DMS114 treated with DMSO at 0.1 percent for 48 hours (cell line): Measurements from ENCODE around the gene XXYLT1.
"Not testable (repeated sequence)": the region's sequence is repeated elsewhere in the genome, so short reads cannot be mapped to it uniquely, and the experiment has no call there.

Experiments
- DNase-seq: peaks from one replicate; lab custom pipeline; 2025; ENCODE audit not compliant: unreplicated experiment; lab: John Stamatoyannopoulos, UW

Gene XXYLT1

DNA sequence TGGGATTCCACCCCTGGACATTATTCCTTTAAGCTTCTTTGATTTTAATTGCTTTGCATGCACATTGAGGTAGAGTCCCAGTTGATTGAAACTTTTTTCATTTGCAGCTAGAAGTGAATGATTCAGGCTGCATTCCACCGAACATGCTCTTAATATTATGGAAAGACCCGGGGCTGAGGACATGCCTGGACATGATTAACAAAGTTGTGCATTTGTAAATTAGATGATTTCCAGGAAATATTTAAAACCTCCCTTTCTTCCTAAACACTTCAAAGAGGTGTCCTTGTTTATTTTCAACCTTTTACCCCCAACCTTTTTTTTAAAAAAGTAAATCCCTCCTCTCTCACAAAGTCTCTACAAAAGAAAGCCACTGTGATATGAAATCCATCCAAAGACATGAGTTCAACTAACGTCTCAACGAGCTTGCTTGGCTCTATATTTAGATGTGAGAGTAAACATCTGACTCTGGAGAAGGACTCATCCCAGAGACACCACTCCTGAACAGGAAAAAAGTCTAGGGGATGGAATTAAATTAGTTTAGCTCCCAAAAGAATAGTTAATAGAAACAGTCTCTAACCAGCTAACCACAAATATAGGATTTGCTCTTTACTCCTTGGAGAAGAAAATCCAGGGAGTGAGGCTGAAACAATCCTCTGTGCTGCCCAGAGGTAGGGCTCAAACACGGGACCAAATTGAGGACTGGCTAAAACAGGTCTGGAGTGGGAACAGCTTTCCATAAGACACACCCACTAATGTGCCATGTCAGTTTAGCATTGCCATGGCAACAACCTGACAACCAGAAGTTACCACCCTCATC lies 83.1 kb downstream of the XXYLT1 start:
- no peak for DNase-seq

DNA sequence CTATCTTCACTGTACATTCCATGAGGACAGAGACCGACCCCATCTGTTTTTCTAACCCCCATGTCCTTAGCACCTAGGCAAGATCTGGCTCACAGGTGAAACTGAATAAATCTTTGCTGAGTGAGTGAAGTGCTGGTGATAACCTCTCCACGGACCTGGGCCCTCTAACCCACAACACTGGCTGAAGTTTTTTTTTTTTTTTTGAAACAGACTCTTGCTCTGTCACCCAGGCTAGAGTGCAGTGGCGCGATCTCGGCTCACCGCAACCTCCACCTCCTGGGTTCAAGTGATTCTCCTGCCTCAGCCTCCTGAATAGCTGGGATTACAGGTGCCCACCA lies 84.3 kb downstream of the XXYLT1 start:
- DNase-seq: not testable (repeated sequence)

DNA sequence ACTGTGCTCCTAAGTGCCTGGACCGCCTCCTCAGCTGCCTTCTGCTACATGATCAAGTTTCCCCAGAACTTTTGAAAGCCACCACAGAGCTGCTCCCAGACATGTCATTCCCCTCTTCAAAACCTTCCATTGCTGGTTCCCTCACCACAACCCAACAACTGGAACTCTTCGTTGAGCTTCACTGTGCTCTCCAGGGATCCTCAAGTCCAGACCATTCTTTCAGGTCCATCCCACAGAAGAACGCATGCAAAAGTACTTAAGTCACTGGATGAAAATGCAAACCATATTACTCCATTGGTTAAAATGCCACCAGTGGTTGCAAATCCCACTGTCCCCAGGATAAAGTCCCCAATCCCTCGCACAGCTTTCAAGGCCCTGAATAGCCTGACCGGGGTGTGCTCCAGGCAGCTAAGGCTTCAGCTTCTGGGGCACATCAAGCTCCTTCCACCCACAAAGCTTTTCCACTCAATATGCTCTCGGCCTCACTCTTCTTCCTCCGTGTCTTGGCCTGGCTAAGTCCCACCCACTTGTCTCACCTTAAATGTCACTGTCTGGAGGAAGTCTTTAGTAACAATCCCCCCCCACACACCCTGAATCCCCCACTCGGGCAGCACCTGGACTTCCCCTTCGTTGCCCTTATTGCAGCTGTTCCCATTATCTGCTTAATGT lies 84.8 kb downstream of the XXYLT1 start:
- DNase-seq: no peak

DNA sequence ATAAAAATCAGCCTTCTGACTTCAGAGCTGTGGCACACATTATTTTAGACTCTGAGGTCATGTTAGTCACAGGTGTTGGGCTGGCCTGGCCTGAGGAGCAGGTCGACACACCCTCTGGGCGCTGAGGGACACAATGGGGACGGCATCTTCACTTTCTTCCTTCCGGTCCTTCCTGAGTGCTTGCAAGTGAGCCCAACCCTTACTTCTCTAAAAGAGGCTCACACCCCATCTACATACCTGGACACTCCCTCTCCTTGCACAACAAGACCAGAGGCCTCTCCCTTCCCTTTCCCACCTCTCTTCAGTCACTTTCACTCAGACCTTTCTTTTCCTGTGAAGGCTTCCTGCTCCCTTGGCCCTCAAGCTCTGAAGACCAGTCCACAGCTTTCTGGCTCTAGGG lies 85.4 kb downstream of the XXYLT1 start:
- DNase-seq: no peak

DNA sequence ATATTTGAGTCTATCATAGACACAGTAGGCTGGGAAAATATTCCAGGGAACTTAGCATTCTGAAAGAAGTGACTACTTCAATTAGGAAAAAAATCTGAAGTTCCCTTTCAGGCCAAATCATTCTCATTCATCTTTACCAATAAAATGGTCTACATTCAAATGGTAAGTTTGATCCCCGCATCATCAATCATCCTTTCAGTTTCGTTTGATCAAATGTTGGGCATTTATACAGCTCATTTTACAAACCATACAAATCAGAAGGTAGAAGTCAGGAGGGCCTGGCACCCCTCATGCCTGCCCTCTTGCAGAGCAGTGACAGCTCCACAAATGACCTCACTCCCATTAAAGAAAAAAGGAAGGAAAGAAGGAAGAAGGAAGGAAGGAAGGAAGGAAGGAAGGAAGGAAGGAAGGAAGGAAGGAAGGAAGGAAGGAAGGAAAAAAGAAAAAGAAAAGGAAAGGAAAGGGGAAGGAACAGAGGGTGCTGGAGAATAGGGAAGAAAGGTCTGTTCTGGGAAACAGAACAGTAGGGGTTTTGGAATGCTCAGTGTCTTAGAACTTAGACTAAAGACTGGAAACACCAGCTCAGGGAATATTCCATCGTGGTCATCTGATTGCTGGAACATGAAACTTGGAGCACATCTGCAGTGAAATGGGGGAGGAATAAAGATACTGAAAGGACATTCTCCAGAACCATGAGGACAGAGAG lies 86.1 kb downstream of the XXYLT1 start:
- no peak for DNase-seq

DNA sequence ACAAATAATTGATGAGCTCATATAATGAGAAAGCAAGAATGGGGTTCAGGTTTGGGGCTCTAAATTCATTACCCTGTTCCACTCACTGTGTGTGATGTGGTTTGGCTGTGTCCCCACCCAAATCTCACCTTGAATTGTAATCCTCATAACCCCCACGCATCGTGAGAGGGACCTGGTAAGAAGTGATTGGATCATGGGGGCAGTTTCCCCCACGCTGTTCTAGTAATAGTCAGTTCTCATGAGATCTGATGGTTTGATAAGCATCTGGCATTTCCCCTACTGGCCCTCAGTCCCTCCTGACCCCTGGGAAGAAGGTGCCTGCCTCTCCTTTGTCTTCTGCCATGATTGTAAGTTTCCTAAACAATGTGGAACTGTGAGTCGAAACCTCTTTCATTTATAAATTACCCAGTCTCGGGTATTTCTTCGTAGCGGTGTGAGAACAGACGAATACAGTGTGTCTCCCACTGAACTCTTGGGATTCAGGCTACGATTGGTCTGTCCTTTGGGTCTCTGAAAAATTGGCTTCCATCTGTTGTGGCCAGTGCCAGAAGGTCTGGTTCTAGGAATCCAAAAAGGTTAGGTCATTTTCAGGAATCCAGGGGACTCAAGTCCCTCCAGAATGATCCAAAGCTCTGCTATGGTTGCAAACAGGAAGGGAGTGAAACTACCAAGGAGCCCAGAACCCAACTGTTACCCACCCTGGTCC lies 87.7 kb downstream of the XXYLT1 start:
- DNase-seq: no peak

DNA sequence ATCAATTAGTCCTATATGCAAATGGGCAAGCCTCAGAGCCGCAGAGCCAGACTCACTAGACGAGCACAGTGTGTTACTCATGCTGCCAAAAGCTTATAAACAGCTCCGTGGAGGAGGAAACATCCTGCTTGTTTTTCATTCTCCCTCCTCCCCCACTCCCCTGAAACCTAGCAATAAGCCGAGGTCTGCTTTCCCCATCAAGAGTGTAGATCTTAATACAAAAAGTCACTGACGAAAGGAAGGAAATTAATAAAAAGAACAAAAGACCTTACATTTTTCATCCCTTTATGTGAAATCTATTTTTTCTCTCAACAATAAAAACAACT lies 88.5 kb downstream of the XXYLT1 start:
- DNase-seq: no peak

DNA sequence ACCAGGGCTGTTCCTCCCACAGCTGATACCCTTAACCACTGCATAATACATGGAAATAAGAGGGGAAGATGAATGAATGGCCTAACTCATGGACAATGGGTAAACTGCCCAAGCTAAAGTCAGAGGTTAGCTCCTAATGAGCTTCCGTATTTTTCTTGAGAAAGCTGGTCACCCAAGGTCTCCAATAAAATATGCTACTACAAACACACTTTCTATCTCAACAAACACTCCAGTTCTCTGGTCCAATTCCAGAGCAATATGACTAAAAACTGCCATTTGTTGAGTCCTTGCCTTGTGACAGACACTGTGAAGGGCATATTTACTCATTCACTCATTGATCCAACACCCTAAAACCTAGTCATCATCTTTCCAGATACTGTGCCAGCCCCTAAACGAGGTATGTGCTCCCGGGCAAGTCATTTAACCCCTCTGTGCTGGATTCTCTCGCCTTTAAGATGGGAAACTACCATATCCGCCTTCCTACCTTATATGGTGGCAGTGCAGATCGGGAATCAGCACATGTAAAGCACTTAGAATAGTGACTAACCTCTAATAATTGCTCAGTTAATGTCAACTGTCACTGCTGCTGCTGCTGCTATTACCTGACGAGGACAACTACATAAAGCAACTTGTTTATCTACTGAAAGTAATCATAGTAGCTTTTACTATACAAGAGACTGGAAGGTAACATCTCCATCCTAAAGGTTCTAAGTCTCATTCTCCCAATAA lies 89.1 kb downstream of the XXYLT1 start:
- no peak for DNase-seq

DNA sequence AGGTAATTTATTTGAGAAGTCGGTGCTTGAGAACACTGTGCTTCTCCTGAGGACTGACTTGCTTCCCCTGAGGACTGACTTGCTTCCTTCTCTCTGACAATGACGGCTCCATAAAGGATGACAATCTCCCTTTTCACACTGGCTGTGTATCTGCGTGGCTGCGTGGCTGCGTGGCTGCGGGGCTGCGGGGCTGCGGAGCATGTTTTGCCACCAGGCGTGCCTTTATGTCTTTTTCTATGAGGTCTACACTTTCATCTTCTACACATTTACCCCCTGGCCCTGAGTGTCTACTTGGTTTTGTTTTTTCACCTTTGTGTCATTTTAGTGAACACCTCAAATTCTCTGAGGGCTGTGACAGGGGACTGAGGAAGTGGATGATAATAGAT lies 89.9 kb downstream of the XXYLT1 start:
- DNase-seq: no peak

DNA sequence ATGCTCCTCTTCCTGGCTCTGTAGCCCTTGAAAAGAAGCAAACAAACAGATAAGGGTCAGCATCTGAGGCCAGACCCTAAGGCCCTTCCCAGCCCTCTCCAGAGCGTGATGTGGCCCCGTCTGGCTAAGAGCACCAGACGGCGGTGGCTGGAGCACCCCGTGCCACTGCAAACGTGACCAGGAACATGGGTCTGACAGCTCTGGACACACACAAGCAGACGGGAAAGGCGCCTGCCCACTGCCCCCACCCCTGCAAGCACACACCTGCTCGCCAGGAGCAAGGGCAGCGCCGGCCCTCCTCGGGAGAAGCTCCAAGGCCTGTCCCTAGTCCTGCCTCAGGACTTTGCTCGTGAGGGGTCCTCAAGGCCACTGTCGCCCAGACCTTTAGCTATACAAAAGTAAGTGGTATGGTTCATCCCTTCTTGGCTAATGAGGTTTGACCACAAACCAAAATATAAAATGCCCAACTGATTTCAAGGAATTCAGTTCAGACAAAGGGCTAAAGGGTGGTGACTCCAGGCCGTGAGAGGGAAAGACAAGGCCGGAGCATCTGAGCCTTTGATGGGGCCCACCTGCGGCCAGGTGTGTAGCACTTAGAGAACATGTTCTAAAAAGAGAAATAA lies 90.4 kb downstream of the XXYLT1 start:
- DNase-seq: no peak

DNA sequence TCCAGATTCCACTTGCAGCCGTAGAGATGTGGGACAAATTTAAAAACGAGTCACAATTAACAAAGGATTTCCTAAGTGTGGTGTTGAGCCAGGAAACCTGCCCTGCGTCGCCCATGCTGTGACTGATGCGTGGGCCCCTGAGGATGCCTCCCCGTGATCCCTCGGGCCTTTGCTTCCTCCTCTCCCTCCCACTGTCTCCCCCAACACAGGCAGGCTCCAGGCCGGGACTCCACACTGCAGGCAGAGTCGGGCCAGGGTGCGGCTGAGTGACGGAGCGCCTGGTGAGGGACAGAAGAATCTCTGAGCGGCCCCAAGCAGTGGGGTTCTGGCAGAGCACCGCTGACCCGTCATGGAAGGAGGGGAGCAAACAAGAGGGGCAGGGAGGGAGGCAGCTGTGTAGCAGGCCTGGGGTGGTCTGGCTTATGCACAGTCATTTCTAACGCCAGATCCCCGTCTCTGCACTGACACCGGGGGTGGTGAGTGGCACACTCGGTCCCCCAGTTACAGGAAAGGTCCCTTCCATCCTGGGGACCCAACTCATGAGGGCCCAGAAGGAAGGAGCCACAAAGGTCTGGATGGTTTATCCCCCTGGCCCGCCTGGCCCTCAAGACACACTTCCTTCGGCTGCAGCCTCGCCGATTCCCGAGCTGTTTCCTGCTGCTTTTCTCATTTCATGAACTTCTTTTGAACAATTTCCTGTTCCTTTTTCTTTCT lies 91.0 kb downstream of the XXYLT1 start:
- no peak for DNase-seq

DNA sequence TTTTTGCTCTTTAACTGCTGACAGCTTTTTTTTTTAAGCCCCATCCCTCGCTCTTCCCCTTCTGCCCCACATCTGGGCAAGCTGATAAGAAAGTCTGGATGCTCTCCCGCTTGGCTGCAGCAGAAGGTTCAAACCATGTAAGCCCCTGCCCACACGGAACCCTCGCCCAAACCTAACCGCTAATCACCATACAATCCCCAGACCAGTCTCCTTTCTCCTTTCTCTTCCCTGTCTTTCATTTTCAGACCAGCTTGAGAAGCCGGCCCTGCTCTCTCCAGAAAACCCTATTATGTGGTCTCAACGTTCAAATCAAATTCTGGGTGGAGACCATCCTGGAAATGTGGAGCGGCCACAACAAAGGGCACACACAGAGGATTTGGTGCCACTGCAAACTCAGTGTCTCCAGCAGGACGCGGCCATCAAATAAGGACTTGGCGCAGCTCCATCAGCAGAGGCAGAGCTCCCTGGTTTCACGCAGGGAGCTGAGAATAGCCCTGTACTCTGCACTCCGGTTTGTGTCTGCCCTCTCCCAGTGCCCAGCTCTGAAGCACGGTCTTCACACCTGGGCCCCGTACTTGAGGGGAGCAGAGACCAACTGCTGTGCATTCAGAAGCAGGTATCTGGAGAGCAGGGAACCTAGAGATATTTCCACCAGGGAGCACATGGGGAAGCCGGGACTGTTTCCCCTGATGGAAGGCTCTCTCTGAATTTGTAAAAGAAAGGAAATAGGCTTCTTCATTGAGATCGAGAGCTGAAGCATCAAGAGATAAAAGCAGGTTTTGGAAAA lies 92.6 kb downstream of the XXYLT1 start:
- DNase-seq: no peak

DNA sequence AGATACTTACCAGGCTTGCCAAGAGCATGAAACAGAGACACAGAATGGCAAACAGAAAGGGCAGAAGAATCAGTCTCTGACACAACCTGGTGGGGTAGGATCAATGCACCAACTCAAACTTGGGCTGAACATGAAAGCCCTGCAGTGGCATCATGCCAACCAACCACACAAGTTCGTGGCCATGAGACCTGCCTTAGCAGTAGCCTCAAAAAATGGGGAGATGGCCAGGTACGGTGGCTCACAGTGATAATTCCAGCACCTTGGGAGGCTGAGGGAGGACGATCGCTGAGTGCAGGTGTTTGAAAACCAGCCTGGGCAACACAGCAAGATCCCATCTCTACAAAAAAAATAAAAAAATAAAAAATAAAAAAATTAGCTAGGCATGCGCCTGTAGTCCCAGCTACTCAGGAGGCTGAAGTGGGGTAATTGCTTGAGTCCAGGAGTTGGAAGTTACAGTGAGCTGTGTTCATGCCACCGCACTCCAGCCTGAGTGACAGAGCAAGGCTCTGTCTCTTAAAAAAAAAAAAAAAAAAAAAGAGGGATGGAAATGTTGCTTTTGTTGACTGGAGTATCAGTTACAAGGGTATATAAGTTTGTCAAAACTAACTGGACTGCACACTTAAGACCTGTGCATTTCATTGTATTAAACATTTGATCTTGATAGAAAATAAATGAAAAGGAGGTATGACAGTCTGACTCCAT lies 93.4 kb downstream of the XXYLT1 start:
- DNase-seq: no peak

DNA sequence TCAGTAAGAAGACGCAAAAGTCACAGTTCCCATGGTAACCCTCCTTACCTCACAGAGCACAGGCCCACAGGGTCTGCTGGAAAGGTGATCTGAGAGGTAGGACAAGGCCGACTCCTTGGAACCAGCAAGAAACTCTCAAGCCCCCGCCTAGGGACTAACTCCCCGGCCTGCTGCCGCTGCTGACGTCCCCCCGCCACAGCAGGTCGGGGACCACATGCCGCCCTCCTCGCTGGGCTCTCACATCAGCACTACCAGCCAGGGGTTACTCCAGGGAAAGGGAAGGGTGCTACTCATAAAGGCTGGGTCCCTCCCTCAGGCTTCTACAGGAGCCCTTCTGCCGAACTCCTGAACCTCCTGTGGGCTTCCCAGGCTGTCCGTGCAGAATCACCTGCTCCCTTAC lies 94.2 kb downstream of the XXYLT1 start:
- DNase-seq: no peak

DNA sequence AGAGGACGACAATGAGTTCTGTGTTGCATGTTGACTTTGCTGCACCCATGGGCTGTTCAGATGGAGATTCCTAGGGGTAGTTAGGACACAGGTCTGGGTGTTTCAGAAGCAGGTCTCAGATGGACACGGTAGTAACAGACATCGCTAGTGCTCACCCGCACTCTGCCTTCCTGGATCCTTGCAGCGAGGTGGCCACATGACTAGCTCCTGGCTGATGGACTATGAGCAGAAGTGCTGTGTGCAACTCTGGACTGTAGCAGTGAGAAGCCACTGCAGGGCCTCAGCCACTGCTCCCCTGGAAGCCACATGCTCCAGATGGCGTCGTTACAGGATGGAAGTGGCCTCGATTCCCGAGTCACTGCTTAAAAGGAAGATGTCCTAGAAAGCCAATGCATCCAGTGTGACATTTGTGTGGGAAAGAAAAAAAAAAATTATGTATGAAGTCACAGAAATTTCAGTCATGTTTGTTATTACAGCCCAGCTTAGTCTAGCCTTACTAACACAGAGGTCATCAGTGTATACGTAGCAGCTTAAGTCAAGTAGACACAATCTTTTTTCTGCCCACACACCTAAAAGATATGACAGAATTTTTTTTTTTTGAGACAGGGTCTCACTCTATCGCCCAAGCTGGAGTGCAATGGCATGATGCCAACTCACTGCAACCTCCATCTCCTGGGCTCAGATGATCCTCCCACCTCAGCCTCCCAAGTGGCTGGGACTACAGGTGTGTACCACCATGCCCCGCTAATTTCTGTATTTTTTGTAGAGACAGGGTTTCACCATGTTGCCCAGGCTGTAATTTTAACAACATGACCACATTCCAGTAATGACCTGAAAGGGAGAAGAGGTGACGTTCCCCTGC lies 95.3 kb downstream of the XXYLT1 start:
- no peak for DNase-seq

DNA sequence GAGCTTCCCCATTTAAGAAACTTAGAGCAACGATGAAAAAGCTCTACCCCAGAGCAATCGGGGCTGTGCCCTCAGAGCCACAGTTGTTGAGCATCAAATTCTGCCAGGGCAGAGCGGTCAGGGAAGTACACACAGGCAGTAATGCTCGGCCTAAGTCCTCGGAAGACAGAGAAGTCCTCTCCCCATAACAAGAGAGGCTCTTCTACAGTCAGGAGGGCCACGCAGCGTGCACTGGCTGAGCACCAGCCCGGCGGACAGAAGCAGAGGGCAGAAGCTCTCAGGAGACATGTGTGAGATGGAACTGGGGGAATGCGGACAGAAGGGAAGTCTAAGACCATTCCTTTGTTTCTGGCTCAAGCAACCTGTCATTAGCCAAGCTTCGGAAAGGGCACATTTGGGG lies 95.9 kb downstream of the XXYLT1 start:
- no peak for DNase-seq

DNA sequence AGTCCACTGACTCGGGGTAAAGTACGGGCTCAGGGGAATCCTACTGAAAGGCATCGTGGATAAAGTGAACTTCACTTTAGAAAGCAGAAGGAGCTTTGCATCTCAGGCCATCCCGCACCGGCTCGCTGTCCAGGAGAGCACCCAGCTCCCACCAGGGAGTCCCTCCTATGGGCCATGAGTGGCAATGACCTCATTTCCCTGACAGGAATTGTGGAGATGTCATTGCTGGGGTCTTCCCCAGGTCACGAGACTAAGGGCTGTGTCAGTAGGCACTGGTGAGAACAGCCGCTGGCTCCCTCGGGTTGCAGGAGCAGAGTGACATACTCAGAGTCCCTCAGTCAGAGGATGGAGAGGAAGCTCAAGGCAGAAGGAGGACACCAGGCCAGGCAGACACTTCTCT lies 97.3 kb downstream of the XXYLT1 start:
- no peak for DNase-seq

DNA sequence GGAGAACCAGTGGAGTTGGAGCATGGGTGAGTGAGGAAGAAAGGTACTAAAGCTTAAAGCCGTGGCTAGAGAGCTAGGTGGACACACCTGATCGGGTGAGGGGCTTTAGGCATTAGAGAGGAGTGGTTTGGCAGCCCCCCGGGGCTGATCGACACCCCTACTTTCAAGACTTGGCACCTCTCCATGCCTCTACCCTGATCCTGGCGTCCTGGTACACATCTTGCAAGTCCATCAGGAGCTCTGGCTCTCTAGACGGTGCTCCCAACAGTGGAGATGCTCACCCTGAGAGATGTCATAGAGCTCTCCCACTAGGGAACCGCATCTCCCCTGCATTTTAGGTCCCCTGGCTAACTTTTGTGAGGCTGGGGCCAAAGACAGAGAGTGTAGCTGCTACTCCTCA lies 98.1 kb downstream of the XXYLT1 start:
- no peak for DNase-seq
